NCI-H2029 (cell line): ENCODE measurements around the gene ZNF679.
"Not testable (repeated sequence)": the region's sequence is repeated elsewhere in the genome, so short reads cannot be mapped to it uniquely, and the experiment has no call there.

ENCODE experiments used
- DNase-seq: peaks from one replicate; lab custom pipeline; 2025; lab: John Stamatoyannopoulos, UW

Gene ZNF679

DNA sequence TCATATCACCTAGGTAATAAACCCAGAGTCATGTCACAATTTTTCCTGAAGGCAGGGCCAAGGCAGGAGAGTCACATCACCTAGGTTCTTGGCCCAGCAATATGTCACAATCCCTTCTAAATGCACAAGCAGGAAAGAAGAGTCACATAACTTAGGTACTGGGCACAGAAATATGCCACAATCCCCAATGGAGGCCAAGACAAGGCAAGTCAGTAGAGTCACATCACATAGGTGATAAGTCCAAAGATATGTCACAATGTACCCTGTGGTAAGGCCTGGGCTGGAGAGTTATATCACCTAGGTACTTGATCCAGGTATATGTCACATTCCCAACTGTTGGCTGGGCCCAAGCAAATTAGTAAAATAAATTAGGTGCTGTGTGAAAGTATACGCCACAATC, at the start of gene ZNF679:
TSS of gene ZNF679 (plus strand) at position 301 of the 400 bp plus-strand sequence. CDS start 20,644 bp downstream, outside the sequence.
- not testable (repeated sequence) for DNase-seq

DNA sequence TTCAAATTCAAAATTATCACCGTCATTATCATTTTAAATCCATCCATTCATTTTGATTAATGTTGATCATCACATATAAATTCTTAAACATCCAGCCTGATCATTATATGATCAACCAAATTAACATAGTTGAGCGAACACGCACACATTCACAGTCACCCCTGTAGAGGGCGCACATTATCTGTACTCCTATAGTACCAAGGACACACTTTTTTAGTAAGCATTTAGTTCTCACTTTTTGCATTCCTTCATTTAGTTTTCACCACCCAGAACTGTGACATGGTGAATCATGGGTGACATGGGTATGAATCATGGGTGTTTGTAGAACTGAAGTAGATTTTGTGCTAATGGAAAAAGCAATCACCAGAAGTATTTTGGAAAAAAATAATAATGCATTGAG, 47.3 kb upstream of the ZNF679 start:
- DNase-seq = no peak

DNA sequence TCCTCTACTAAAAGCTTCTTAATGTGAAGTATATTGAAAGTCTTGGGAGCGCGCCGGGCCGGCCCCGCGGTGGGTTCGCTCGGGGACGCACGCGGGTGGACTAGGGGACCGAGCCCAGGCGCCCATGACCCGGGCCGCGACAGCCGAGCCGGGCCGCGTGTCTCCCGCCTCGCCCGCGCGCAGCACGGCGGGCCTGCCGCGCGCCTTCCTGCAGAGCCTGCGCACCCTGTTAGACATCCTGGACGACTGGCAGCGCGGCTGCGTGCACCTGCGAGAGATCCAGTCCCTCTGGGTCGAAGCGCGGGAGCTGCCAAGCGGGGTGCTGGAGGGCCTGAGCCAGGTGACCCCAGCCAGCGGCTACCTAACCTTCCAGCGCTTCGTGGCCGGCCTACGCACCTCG, 46.7 kb upstream of the ZNF679 start:
- DNase-seq = no peak

DNA sequence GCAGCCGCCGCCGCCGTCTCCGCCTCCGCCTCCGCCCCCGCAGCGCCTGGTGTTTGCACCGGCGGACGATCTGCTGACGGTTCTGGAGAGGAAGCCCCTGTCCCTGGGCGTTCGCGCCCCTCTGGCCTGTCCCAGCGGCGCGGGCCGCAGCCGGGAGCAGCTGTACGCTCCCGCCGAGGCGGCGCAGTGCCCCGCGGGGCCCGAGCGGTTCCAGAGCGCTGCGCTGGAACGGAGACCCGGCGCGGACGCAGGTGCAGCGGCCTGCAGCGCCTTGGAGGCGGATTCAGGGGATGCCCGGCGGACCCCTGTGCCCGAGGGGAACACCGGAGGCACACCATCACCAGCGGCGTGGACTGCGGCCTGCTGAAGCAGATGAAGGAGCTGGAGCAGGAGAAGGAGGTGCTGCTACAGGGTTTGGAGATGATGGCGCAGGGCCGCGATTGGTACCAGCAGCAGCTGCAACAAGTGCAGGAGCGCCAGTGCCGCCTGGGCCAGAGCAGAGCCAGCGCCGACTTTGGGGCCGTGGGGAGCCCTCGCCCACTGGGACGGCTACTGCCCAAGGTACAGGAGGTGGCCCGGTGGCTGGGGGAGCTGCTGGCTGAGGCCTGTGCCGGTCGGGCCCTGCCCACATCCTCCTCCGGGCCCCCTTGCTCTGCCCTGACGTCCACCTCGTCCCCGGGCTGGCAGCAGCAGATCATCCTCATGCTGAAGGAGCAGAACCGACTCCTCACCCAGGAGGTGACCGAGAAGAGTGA, 46.1 kb upstream of the ZNF679 start:
- DNase-seq = no peak

DNA sequence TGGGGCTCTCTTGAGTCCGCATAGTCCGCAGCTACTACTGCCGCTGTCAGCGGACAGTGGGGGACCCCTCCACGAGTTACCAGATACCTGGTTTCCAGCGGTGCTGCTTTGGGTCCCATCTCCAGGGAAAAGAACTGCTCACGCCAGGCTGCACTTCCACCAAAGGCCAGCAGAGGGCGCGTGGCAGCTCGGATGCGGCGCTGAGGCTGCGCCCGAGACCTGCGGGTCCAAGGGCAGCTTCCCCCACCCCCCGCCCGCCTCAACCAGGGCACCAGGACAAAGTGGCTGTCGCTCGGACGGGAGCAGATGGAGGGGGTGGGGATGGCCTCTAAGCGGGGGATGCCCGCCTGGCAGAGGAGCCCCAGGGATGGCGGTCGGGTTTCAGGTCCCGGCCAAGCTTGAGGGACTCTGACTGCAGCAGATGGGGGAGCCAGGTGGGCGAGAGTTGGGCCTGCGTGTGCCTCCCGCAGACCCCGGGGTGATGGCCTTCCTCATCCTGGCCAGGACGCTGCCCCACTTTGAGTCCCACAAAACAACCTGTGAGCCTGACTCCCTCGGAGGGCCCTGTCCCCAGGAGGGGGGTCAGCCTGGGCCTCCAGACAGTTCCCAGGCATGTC, 45.0 kb upstream of the ZNF679 start:
- DNase-seq = no peak

DNA sequence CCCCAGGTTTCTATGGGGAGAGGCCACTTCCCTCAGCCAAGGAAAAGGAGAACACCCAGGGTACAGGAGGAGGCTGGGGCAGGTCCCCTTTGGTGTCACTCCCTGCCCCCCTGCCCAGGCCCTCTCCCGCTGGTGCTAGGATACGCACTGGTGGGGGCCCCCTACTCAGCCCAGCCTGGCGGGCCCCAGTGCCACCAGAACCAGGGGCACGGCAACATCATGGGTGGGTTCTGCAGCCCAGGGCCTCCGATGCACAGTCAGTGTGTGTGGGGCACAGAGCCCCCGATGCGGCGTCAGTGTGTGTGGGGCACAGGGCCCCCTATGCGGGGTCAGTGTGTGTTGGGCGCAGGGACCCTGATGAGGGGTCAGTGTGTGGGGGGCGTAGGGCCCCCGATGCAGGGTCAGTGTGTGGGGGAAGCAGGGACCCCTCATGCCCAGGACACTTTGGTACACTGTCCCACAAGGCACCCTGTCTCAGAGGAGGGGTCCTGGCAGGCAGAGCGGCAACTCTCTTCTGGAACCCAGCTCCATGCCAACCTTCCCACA, 44.4 kb upstream of the ZNF679 start:
- DNase-seq = no peak

DNA sequence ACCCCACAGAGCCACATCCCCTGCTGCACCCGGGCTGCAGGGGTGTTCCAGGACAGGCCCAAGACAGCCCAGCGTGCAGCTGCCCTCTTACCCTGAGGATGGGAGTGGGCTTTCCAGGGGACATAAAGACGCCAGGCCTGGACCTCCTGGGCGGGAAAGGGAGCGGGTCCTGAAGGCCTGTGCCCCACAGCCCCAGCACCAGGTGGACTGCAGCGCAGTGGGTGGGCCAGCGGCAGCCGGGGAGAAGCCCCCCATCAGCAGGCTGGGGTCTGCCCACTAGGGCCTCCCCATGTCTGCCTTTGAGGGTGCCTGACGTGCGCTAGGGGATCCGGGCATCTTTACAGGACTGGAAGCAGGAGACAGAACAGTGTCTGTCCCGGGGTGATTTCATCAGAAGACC, 43.9 kb upstream of the ZNF679 start:
- no peak for DNase-seq

DNA sequence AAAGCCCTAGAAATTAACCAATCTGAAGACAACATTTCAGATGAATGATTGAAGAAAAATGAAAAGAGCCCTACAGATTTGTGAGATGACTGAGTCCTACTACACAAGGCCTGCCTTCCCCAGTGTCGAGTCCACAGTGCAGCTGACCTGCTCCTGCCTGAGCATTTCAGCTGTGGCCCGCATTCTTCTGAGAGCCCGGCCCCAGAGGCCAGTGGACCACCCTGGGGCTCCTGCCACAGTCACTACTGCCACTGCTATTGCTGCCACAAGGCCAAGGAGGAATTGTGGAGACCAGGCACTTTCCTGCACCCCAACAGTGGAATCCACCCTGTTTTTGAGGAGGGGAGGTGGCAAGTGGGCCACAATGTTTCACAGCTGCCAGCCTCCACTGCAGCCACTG, 40.9 kb upstream of the ZNF679 start:
- DNase-seq = no peak

DNA sequence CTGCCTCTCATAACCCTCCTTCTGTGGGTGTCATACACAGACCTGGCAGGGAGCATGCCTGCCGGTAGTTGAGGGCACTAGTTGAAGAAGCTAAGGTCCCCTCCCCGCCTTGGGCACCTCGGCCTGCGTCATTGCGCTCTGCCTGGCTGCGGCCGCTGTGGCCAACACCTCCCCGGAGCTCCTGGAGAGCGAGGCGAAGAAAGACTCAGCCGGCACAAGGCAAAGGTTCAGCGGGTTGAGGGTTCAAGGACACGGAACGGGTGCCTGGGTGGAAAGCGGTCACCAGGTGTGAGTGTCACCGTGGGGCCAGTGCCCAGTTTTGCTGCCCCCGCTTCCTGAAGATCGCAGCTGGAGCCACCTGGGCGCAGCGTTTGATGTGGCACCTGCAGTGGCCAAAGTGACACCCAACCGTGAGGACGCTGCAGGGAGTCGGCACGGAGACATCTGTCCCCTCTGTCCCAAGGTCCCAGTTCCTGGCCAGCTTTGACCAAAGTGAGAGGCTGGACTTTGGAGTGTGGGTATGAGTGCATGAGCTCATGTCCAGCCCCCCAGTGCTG, 36.0 kb upstream of the ZNF679 start:
- DNase-seq = no peak

DNA sequence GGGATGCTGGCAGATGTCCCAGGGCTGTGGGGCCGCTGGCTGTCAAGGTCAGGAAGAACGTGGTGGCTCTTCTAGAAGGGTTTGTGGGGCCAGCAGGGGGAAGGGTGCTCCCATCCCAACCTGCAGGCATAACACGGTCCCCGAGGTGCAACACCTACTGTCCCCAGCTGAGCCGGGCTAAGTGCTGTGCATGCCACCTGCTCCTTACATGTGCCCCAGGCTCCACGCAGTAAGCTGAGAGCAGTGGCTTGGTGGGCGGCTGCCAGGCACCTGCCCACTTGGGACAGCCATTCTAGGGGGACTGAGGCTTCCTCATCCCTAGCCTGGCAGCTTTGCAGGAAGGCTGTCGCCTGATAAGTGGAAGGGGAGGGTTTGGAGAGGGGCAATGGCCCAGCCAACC, 35.5 kb upstream of the ZNF679 start:
- no peak for DNase-seq

DNA sequence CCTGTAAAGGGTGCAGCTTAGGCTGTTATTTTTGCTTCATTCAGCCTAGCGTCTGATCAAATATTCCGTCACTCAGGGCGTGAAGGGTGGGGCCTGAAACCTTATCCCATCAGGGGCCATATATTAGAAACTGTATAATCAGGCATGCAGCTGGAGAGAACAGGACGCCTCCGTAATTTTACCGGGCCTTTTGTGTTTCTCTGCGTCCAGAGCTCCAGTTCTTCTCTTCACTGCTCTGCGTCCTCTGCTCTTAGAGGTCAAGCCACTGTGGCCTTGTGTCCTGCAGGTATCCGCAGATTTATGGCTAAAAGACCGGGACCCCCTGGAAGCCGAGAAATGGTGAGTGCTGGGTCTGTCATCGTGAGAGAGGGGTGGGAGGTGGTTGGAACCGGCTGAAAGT, 21.4 kb upstream of the ZNF679 start, which contains the start of gene ZNF735:
TSS of gene ZNF735 (plus strand) at position 301 of the 400 bp plus-strand sequence. CDS start at position 301, 0 bp downstream.
- DNase-seq = no peak

DNA sequence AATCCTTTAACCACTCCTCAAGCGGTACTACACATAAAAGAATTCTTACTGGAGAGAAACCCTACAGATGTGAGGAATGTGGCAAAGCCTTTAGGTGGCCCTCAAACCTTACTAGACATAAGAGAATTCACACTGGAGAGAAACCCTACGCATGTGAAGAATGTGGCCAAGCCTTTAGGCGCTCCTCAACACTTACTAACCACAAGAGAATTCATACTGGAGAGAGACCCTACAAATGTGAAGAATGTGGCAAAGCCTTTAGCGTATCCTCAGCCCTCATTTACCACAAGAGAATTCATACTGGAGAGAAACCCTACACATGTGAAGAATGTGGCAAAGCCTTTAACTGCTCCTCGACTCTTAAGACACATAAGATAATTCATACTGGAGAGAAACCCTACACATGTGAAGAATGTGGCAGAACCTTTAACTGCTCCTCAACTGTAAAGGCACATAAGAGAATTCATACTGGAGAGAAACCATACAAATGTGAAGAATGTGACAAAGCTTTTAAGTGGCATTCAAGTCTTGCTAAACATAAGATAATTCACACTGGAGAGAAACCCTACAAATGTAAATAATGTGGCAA, 8.5 kb upstream of the ZNF679 start:
- DNase-seq = not testable (repeated sequence)

DNA sequence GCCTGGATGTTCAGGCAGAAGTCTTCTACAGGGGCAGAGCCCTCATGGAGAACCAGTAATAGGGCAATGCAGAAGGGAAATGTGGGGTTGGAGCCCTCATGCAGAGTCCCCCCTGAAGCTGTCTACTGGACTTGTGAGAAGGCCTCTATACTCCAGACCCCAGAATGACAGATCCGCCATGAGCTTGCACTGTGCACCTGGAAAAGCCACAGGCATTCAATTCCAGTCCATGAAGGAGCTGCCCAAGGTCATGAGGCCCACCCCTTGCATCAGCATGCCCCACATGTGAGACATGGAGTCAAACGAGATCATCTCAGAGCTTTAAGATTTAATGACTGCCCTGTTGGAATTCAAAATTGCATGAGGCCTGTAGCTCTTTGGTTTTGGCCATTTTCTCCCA, 4.9 kb upstream of the ZNF679 start:
- DNase-seq = no peak

DNA sequence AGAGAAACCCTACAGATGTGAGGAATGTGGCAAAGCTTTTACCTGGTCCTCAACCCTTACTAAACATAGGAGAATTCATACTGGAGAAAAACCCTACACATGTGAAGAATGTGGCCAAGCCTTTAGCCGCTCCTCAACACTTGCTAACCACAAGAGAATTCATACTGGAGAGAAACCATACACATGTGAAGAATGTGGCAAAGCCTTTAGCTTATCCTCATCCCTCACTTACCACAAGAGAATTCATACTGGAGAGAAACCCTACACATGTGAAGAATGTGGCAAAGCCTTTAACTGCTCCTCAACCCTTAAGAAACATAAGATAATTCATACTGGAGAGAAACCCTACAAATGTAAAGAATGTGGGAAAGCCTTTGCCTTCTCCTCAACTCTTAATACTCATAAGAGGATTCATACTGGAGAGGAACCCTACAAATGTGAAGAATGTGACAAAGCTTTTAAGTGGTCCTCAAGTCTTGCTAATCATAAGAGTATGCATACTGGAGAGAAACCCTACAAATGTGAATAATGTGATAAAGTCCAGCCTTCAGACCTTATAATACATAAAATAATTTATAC, 38.2 kb downstream of the ZNF679 start:
- no peak for DNase-seq

DNA sequence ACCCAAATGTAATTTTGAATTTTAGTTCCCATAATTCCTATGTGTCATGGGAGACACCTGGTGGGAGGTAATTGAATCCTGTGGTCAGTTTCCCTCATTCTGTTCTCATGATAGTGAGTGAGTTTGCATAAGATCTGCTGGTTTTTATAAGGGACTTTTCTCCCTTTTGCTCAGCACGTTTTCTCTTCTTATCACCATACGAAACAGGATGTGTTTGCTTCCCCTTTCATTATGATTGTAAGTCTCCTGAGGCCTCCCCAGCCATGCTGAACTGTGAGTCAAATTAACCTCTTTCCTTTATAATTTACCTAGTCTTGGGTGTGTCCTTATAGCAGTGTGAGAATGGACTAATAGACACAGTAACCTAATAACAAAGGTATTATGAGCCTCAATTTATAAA, 49.4 kb downstream of the ZNF679 start:
- DNase-seq = no peak

DNA sequence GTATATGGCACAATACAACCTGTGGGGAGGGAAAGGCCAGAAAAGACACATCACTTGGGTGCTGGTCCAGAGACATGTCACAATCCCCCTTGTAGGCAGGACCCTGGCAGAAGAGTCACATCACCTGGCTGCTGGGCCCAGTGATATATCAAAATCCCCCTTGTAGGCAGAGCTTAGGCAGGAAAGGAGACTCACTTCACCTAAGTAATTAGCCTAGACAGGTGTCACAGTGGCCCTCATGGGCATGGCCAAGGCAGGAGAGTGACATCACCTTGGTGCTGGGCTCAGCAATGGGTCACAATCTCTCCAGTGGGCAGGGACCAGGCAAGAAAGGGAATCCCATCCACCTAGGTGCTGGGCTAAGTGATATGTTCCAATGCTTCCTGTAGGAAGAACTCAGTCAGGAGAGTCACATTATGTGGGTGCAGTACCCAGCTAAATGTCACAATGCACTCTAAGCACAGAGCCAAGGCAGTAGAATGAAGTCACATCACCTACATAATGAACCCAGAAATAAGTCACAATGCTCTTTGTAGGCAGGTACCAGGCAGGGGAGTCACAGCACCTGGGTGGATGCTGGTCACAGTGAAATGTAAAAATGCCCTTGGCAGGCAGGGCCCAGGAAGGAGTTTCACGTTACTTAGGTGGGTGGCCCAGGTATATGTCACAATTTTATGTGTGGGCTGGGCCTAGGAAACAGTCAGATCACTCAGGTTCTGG, 66.6 kb downstream of the ZNF679 start:
- DNase-seq = no peak

DNA sequence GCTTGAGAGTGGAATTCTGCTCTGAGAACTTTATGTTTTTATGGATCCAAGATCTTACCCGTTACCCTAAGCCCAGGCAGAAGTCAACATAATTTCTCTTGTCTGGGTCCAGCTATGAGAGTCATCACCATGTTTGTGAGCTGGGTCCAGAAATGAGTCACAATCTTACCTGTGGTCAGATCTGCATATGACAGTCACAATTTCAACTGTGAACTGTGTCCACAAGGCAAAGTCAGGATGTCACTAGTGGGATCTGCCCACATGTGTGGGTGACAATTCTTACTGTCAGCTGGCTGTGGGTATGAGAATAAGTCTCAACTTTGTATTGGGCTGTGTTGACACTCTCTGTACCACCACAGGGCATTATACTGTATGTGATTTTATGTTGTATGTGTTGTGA, 69.1 kb downstream of the ZNF679 start:
- not testable (repeated sequence) for DNase-seq

DNA sequence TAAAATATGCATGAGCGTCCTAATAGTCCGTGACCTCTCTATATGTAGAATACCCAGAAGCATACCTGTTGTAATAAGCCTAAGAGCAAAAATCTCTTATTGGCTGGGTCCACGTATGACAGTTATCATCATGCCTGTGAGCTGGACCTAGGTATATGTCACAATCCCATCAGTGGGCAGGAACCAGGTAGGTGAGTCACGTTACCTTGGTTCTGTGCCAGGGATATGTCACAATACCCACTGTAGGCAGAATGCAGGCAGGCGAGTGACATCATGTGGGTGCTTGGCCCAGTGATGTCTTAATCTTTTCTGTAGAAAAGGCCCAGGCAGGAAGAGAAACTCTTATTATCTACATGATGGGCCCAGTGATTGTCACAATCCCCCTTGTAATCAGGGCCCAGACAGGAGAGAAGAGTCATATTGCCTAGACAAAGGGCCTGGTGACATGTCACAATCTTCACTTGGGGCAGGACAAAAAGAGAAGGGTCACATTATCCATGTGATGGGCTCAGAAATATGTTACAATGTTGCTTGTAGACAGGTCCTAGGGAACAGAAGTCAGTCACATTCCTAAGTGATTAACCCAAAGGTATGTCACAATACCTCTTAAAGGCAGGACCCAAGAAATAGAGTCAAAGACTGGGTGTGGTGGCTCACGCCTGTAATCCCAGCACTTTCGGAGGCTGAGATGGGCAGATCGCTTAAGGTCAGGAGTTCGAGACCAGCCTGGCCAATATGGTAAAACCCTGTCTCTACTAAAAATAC, 72.5 kb downstream of the ZNF679 start:
- no peak for DNase-seq

DNA sequence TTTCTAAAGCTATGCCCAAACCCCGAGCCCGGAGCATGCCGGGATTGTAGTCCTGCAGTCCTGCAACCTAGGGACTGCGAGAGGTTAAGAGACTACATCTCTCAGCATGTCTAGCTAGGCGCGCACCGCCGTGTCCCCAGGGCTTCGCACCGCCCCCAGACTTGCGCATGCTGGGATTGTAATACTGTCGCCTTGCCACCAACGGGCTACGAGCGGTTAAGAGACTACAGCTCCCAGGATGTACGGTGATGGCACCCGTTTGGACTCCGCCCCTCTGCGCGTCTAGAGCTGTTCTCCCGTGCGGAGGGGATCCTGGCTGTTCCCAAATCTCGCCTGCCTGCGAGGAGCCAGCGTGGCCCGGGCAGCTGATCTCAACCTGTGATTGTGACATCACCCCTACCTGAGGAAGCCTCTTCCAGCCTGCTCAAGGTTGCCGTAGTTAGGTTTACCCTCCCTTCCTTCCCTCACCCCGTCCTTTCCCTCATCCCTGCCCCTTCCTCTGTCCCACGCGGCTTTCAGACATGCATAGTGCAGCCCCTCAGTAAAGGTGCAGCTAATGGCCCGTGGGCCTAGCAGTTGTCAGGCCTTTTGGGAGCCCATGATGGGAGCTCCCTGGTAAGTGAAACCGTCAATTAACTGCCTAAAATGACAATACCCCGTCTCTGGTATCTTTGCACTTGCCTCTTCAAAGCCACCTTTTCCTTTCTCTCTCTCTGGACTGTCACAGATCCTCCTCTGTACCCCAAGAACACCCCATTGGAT, 79.2 kb downstream of the ZNF679 start:
- peak; percentile 98 for DNase-seq

DNA sequence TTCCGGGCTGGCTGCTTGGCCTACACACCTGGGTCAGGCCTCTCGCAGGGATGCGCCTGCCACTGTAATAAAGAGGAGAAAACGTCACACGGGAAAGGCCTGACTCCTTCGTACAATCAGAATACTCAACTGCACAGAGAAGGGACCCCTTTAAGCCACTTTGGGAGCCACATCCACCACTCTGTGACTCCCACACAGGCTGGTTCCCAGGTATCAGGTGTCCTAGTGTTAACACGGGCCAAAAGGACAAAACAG, 79.7 kb downstream of the ZNF679 start:
- DNase-seq = no peak
